Inferior parietal cortex (tissue), 1 donor: ENCODE measurements around the gene DENND5A.
"Not testable (repeated sequence)": the region's sequence is repeated elsewhere in the genome, so short reads cannot be mapped to it uniquely, and the experiment has no call there.

Experiments
- DNase-seq: peaks from one replicate; pipeline ENCODE4 v3.0.0-alpha.2; 2016; ENCODE audit errors: extremely low spot score

The DENND5A gene

GRCh38 chr11:9176550-9176949, 88.6 kb downstream of the DENND5A start:
- DNase-seq: no peak

GRCh38 chr11:9176136-9176535, 89.0 kb downstream of the DENND5A start:
- no peak for DNase-seq

GRCh38 chr11:9172389-9172788, 92.8 kb downstream of the DENND5A start:
- DNase-seq: no peak

GRCh38 chr11:9170450-9170849, 94.7 kb downstream of the DENND5A start:
- no peak for DNase-seq

GRCh38 chr11:9169595-9170295, 95.4 kb downstream of the DENND5A start:
- no peak for DNase-seq

- DNase-seq: not testable (repeated sequence)
Observed at GRCh38 chr11:9161991-9162390, 103.2 kb downstream of the DENND5A start.

GRCh38 chr11:9160166-9160565, 105.0 kb downstream of the DENND5A start:
- DNase-seq: no peak

GRCh38 chr11:9158898-9159391, 106.2 kb downstream of the DENND5A start:
- DNase-seq: no peak

- no peak for DNase-seq
Observed at GRCh38 chr11:9155930-9156329, 109.2 kb downstream of the DENND5A start.

- no peak for DNase-seq
Observed at GRCh38 chr11:9153651-9154050, 111.5 kb downstream of the DENND5A start.

GRCh38 chr11:9151631-9152030, 113.5 kb downstream of the DENND5A start:
- DNase-seq: no peak

GRCh38 chr11:9150926-9151325, 114.2 kb downstream of the DENND5A start:
- no peak for DNase-seq

GRCh38 chr11:9150501-9150900, 114.6 kb downstream of the DENND5A start:
- no peak for DNase-seq

- DNase-seq: no peak
Observed at GRCh38 chr11:9148727-9149126, 116.4 kb downstream of the DENND5A start.

GRCh38 chr11:9148035-9148434, 117.1 kb downstream of the DENND5A start:
- DNase-seq: no peak

- DNase-seq: no peak
Observed at GRCh38 chr11:9146477-9146876, 118.7 kb downstream of the DENND5A start.

GRCh38 chr11:9145283-9145682, 119.9 kb downstream of the DENND5A start:
- no peak for DNase-seq

- no peak for DNase-seq
Observed at GRCh38 chr11:9144828-9145227, 120.3 kb downstream of the DENND5A start.

GRCh38 chr11:9143721-9144120, 121.4 kb downstream of the DENND5A start:
- no peak for DNase-seq

- DNase-seq: peak; percentile 69
Observed at GRCh38 chr11:9142732-9143131, 122.4 kb downstream of the DENND5A start.

- DNase-seq: no peak
Observed at GRCh38 chr11:9141186-9141585, 124.0 kb downstream of the DENND5A start.

- DNase-seq: no peak
Observed at GRCh38 chr11:9139628-9140357, 125.4 kb downstream of the DENND5A start.
